ENCODE data around the gene ZBTB46. TPM values are rescaled to one million over a fixed set of nuclear protein-coding genes. Genes with fewer than 3 reads are reported as not detected.
A peak's percentile ranks its signal among the peaks of the same experiment; 100 is the strongest.

The ZBTB46 gene
- total RNA-seq, 4 donors from 2014 or later, result 11.5 to 20.4 (median 12.6) TPM

DNA sequence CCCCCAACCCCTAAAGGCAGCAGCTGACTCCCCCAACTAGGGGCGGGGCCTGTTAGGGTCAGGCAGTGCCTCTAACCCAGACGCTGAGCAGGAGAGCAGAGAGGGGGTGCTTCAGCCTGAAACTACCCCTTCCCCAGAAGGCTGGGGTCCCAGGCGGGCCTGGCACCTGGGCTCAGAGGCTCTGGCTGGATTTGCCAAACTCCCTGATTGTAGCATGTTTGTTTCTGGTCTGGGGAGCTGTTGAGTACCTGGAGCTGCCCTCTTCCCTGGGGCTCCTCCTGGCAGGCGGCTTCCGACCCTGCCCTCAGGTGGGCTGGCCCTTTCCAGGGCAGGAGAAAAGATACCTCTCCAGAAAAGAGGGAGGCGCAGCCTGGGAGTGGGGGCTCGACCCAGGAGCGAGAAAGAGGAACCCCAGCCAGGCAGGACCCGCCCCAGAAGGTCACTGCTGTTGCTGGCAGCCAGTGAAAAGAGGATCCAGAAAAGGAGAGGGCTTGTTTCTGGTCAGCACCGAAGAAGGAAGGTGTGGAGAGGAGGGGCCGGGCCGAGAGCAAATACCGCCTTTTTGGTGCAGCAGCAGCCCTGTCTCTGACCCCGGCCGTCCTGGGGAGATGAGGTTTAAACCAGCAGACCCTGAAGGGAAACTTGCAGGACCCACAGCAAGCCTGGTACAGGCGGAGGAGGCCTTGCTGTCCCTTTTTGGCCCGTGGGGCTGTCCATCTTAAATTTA lies 29.4 kb upstream of the ZBTB46 start:
- no peaks in the 10 kb centered on the region for H3K9me3 ChIP-seq
- H3K4me1 ChIP-seq, result peaks cover 0 to 55% (median 27%) of the 10 kb centered on the region in 4 donors
- WGBS, 2 donors, result 64 to 74% methylated on average over 17 of the region's 17 CpGs
- TF ChIP-seq EP300 (IDR thresholded peaks at IDR 0.05) (no peak), POLR2A (IDR thresholded peaks at IDR 0.05) (no peak)
- TF ChIP-seq, protein P1, sequence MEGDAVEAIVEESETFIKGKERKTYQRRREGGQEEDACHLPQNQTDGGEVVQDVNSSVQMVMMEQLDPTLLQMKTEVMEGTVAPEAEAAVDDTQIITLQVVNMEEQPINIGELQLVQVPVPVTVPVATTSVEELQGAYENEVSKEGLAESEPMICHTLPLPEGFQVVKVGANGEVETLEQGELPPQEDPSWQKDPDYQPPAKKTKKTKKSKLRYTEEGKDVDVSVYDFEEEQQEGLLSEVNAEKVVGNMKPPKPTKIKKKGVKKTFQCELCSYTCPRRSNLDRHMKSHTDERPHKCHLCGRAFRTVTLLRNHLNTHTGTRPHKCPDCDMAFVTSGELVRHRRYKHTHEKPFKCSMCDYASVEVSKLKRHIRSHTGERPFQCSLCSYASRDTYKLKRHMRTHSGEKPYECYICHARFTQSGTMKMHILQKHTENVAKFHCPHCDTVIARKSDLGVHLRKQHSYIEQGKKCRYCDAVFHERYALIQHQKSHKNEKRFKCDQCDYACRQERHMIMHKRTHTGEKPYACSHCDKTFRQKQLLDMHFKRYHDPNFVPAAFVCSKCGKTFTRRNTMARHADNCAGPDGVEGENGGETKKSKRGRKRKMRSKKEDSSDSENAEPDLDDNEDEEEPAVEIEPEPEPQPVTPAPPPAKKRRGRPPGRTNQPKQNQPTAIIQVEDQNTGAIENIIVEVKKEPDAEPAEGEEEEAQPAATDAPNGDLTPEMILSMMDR (IDR thresholded peaks at IDR 0.05), result no peak
- H3K27ac ChIP-seq, result peak overlapping the region in 1 of 4 donors; percentile 34
- DNase-seq (ENCODE audit: low spot score in 2 of 2), result no peak
- H3K27me3 ChIP-seq, result peaks cover 0 to 8% of the 10 kb centered on the region in 2 donors
- H3K4me3 ChIP-seq, result no peak overlapping the region
- H3K36me3 ChIP-seq, result peaks cover 0 to 19% (median 7%) of the 10 kb centered on the region in 3 donors

DNA sequence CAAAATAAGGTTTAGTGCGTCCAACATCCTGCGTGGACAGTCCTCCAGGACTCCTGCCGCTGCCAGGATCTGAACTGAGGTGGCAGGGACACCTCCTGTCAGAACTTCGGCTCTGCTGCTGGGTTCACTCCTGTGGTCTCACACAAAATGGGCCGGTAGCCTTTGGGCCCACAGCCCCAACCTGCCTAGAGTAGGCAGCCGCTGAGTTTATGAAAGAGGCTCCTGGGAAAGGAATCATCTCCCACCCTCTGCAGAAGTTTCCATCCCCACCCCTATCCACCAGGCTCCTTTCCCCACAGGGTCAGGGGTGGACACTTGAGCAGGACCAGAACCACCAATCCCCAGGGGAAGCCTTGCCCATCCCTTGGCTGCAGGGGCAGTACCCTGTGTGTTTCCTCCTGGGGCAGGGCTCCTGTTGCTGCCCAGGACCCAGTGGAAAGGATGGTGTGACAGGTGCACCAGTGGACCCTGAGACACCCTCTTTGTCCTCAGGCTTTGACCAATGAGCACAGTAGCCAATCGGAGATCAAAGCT lies 28.2 kb upstream of the ZBTB46 start:
- peaks cover 0 to 20% of the 10 kb centered on the region in 2 donors for H3K27me3 ChIP-seq
- H3K36me3 ChIP-seq, result peaks cover 0 to 19% (median 7%) of the 10 kb centered on the region in 3 donors
- H3K4me3 ChIP-seq, result no peak overlapping the region
- H3K27ac ChIP-seq, result peak overlapping the region in 2 of 4 donors; percentile 65 to 68
- DNase-seq (ENCODE audit: low spot score in 2 of 2), result no peak
- 34 to 35% methylated on average over 7 of the region's 7 CpGs for WGBS, 2 donors
- no peak for TF ChIP-seq EP300 (IDR thresholded peaks at IDR 0.05)
- no peak for TF ChIP-seq POLR2A (IDR thresholded peaks at IDR 0.05)
- TF ChIP-seq, protein P1 (IDR thresholded peaks at IDR 0.05), result no peak
- peaks cover 2 to 67% (median 37%) of the 10 kb centered on the region in 4 donors for H3K4me1 ChIP-seq
- no peaks in the 10 kb centered on the region for H3K9me3 ChIP-seq

DNA sequence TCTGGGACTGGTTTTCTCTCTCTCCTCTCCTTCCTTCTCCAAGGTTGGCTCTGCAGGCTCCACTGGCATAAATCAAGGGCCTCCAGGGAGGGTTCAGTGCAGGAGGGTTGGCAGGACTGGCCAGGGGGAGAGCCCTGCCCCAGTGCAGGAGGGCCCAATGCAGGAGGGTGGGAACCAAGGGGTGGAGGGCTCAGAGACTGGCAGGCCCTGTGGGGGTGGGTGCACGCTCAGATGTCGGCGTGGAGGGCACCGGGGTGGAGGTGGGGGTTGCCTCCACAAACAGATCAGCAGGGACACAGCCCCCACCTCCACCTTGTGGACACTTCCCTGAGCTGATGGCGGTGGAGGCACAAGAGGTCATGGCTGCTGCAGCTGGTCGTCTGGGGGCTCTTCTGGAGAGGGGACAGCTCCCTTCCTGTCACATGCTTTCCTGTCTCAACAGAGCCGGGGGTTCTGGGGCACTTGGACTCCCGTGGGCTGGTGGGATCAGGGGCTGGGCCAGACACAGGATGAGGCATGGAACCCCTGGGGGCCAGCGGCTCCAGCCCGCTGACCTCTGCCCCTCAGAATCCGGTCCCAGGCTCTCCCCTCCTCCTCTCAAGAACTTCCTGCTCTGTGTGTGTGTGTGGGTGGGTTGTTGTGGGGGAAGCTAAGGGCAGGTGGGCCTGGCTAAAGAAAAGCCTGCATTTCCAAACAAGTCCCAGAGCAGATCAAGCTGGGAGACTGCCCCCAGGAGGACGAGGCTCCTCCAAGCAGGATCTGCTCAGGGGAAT lies 27.5 kb upstream of the ZBTB46 start:
- WGBS, 2 donors, result 7 to 9% methylated on average over 11 to 12 of the region's 12 CpGs
- no peak for DNase-seq (ENCODE audit: low spot score in 2 of 2)
- Histone ChIP-seq H3K27ac (peak overlapping the region in 3 of 4 donors; percentile 4 to 68 (median 65)), H3K36me3 (peaks cover 0 to 19% (median 7%) of the 10 kb centered on the region in 3 donors), H3K4me1 (peaks cover 3 to 68% (median 40%) of the 10 kb centered on the region in 4 donors), H3K27me3 (peaks cover 0 to 27% of the 10 kb centered on the region in 2 donors), H3K9me3 (no peaks in the 10 kb centered on the region), H3K4me3 (no peak overlapping the region)
- no peak for TF ChIP-seq POLR2A (IDR thresholded peaks at IDR 0.05)
- TF ChIP-seq, protein P1 (IDR thresholded peaks at IDR 0.05), result peak in 2 of 5 experiments; percentile 4 to 12
- TF ChIP-seq EP300 (IDR thresholded peaks at IDR 0.05), result no peak

DNA sequence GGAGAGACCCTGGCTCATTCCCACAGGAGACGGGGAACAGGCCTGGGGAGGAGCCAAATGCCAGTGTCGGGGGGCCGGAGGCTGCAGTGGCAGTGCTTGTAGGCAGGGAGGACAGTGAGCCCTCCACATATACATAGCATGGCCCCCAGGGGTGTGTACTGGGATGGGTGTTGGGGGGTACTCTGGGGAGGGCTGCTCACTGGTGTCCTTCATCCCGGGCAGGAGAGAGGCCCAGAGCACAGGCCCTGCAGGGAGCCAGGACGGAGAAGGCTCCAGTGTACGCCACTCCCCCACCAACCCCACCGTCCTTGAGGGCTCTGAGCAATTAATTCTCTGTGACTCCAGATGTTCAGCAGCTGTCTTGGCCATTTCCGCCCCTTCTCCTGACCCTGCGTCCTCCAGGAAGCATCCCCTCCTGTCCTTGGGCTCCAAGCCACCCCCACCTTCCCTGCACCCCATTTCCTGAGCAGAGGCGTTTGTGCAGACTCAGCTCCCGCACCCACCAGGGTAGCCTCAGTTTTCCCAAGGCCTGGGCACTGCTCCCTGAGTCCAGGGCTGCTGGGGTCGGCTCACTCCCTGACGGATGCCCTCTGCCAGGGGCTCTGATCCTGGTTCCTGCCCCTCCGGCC lies 26.8 kb upstream of the ZBTB46 start:
- Histone ChIP-seq H3K27me3 (peaks cover 0 to 31% of the 10 kb centered on the region in 2 donors), H3K36me3 (peaks cover 0 to 19% (median 7%) of the 10 kb centered on the region in 3 donors), H3K4me3 (no peak overlapping the region), H3K27ac (peak overlapping the region in 3 of 4 donors; percentile 4 to 68 (median 65)), H3K4me1 (peaks cover 3 to 64% (median 37%) of the 10 kb centered on the region in 4 donors), H3K9me3 (no peaks in the 10 kb centered on the region)
- DNase-seq (ENCODE audit: low spot score in 2 of 2), result no peak
- no peak for TF ChIP-seq EP300 (IDR thresholded peaks at IDR 0.05)
- no peak for TF ChIP-seq POLR2A (IDR thresholded peaks at IDR 0.05)
- TF ChIP-seq, protein P1 (IDR thresholded peaks at IDR 0.05), result no peak
- 21 to 27% methylated on average over 14 of the region's 14 CpGs for WGBS, 2 donors

Data from tibial nerve (tissue), 4 donors.